ACHN (cell line): ENCODE data around the gene GLIS1.
A peak's percentile ranks its signal among the peaks of the same experiment; 100 is the strongest.
"Not testable (repeated sequence)": the region's sequence is repeated elsewhere in the genome, so short reads cannot be mapped to it uniquely, and the experiment has no call there.

Experiments used
- DNase-seq: peaks from one replicate; pipeline ENCODE4 v3.0.0-alpha.2; 2015
- in situ Hi-C: cut with HindIII; loops from 2 replicates; pipeline ENCODE4 v1.10.0; 2017; ENCODE audit warnings: low sequenced_read_pairs, low pct_ligation_motif_present, low pct_unique_long_range_greater_than_20kb

Gene GLIS1

GRCh38 chr1:53647915-53648314 is 91.0 kb downstream of the GLIS1 start:
- DNase-seq, in situ Hi-C loops: not testable (repeated sequence)

DNA sequence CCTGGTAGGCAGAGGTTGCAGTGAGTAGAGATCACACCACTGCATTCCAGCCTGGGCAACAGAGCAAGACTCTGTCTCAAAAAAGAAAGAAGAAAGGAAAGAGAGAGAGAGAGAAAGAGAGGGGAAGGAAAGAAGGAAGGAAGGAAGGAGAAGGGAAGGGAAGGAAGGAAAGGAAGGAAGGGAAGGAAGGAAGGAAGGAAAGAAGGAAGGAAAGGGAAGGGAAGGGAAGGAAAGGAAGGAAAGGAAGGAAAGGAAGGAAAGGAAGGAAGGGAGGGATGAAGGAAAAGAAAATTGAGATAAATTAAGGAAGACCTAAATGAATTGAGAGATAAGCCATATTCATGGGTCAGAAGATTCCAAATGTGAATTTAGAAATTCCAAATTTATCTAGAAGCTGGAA is 92.2 kb downstream of the GLIS1 start:
- no peak for DNase-seq
- in situ Hi-C loops: no loop called here

DNA sequence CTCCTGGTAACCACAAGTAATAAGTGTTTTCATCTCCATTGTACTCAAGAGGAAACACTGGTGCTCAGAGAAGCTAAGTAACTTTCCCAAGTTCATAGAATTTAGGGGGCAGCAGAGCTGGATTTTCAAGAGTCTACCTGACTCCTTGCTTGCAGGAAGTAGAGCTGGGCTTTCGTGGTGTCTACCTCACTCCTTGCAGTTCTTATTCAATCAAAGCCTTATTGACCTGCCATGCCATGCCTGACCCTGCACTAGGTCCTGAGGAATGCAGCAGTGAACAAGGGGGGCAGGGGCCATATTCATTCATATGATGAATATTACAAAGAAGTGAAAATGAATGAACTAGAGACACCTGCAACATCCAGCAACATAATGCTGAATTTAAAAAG is 93.3 kb downstream of the GLIS1 start:
- no peak for DNase-seq
- in situ Hi-C loops: no loop called here

GRCh38 chr1:53644909-53645689 is 93.9 kb downstream of the GLIS1 start:
- no peak for DNase-seq
- in situ Hi-C loops: no loop called here

DNA sequence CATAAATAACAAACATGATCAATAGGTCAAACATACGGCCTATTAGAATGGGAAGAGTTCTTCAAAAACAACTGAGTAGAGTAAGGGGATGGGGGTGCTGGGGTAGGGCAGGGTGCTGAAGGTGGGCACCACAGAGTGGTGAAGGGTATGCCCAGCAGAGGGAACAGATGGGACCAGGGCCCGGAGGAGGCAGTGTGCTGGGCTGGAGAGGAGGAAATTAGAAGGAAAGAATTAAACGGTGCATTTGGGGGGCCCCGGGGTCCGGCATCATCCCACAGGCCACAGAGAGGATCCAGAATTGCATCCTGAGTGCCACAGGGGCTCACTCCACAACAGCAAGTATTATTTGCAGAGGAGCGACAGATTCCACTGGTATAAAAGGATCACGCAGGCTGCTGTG is 94.5 kb downstream of the GLIS1 start:
- in situ Hi-C loops: no loop called here
- DNase-seq: no peak

GRCh38 chr1:53643881-53644390 is 95.0 kb downstream of the GLIS1 start:
- DNase-seq: no peak
- in situ Hi-C loops: no loop called here

GRCh38 chr1:53643041-53643880 is 95.7 kb downstream of the GLIS1 start:
- no peak for DNase-seq

DNA sequence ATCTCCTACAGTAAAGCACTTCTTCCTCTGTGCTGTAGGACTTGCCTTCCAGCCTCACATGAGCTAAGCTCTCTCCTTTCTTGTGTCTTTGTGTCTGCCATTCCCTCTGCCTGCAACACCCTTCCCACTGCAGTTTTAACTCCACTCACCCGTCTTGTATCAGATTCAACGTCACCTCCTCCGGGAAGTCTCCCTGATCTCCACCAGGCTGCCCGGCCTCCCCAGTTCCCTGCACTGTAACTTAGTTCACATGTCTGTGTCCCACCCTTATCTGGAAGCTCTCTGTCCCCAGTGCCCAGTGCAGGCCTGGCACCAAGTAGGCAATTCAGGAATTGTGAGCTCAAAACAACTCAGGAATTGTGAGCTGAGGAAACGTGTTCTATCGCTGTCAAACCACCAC is 96.4 kb downstream of the GLIS1 start:
- no peak for DNase-seq
- in situ Hi-C loops: no loop called here

More at GRCh38 chr1:53643041-53643880, 95.7 kb downstream of the GLIS1 start:
- in situ Hi-C loops: no loop called here

GRCh38 chr1:53642215-53642555 is 96.8 kb downstream of the GLIS1 start:
- DNase-seq: no peak
- in situ Hi-C loops: no loop called here

DNA sequence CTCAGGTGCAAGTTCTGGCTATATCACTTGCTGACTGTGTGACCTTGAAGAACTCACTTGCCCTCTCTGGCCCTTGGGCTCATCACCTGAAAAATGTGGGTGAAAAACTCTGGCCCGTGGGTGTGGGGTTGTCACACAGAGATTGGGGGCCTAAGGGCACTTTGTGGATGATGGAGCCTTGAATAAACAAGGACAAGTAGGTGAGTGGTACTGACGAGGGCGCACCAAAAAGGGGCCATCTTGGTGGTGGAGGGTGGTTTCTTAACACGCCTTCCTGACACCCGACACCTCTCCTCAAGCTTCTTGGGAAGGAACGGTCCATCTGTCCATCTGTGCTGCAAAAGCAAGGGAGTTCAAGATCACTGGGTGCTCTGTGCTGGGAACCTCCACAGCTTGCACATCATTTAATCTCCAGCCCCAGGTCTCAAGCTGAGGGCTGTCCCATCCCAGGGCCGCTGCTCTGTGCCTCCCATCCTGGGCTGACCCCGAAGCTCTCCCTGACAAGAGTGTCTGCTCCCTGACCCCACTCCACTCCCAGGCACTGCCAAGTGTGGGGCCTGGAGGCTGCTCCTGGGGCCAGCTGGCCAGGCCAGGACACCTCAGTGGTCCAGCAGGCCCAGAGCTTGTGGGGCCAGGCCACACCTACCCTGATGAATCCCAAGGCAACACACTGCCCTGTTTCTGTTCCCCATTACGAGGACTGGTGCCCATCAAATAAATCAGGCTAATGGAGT is 97.3 kb downstream of the GLIS1 start:
- DNase-seq: no peak
- in situ Hi-C loops: no loop called here

DNA sequence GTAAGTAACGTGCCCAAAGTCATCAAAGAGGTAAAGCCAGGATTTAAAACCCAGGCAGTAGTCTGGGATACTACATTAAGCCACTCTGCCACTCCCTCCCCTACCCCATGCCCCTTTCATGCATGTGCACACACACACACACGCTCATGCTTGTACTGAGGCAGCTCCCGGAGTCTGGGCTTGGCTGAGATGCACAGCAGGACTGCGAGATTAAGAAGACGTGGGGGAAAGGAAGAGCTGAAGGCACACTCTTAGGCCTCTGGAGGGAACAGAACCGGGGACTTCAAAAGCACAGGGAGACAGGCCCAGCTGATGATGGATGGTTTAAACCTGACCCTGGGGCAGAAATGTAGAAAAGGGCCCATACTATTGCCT is 98.3 kb downstream of the GLIS1 start:
- in situ Hi-C loops: no loop called here
- DNase-seq: no peak

DNA sequence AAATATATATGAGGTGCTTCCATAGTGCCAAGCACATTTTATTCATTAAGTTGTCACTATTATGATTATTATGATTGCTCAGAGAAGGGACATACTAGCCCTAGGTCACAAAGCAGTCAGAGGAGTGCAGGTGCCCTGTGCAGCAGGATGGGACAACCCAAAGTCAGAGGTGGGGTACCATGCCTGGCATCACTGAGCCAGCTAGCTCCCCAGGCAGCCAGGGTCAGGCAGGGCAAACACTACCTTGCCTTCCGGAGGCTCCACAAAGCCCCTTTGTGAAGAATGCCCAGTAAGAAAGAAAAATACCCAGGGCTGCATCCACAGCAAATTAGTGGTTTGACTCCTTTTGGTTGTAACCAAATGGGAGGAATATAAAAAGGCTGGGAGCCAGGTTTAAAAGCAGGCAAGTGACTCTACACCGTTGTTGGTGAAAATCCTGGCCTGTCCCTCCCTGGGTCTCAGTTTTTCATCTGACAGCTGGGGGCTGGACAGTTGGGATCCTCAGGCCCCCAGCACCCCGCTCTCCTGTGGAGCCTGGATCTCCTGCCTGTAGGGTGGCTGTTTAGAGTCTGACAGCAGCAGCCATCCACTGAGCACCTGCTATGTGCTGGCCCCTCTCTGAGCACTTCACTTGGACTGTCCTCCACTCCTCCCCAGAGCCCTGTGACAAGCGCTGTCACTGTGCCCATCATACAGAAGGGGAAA is 98.8 kb downstream of the GLIS1 start:
- in situ Hi-C loops: no loop called here
- no peak for DNase-seq

DNA sequence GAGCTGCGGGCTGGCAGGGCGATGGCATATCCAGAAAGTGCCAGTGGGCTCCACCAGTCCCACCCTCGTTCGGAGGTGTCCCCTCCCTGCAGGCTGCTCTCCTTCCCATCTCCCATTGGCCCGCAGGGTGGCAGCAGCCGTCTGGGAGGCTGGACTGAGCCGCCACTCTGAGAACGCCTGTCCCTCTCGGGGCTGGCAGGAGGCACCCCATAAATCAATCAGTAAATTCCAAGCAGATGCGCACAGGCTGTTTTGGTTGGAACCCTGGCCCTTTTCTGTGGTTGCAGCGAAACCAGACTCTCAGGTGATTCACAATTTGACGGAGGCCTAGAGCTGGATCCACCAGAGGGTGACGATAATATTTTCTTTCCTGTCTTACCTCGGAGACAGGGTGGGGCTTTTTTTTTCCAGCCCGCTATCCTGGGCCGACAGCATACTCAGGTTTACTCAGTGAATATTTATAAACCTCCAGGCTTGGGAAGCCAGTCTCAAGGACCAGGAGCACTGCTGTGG is 99.7 kb downstream of the GLIS1 start:
- in situ Hi-C loops: no loop called here
- DNase-seq: peak; percentile 33

- DNase-seq: no peak
- in situ Hi-C loops: no loop called here
Observed at GRCh38 chr1:53638360-53639035, 100.5 kb downstream of the GLIS1 start.

DNA sequence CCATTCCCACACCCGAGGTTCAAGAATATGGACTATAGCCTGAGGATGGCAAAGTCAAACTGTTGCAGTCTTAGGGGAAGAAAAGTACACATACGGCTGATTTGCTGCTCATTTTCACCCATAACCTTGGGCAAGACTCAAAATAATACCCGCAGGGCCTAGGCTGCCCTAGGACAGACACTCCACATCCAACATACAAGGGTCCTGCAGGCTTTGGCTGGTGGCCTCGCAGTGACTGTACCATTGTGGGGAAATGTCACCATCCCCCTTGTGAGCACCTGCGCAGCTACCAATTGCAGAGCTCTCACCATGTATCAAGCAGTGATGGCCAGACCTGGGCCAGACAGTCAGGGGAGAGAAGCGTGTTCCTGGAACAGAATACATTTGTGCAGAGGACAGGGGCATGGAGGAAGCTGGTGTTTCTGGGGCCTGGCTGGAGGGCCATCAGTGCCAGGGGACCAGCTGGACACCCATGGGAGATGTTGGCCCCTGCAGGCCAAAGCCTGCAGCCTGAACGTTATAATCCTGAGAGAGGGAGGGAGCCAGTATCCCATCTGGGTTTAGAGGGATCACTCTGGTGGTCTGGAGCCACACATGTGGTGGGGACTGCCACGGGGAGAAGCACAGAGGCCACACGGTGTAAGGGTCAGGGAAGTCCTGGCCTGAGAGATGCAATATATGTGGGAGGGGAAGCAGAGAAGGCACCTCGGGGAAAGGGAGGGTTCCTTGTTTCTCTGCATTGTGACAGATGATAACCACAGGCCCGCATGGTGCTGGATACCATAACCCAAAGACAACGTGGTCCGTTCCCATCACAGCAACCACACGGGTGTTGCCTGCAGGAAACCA is 101.2 kb downstream of the GLIS1 start:
- in situ Hi-C loops: no loop called here
- DNase-seq: no peak

DNA sequence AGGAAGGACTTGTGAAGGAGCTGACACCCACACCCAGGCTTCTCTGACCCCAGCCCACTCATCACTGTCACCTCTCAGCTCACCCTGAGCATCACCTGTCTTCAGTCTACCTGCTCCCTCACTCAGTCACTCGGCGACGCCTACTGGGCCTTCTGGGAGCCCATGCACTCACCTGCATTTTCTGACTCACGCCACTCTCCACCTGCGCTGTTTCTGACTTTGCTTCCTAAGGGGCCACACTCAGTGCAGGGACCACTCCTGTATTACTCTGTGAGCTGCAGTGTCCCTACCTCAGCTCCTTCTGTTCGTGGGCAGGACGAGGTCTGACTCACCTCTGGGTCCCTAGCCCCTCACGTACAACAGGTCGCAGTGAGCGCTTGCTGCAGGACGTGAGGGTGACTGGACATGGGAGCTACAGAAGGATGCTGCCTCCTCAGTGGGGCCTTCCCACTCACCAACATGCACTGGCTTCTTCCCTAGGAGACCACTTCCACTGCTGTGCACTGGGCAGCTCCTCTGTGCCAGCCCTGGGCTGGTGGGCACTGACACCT is 102.3 kb downstream of the GLIS1 start:
- in situ Hi-C loops: no loop called here
- DNase-seq: no peak

- in situ Hi-C loops: no loop called here
- no peak for DNase-seq
Observed at GRCh38 chr1:53634571-53634979, 104.4 kb downstream of the GLIS1 start.
